Immature natural killer cell (primary cell): ENCODE data around the gene OR10D3. TPM values are rescaled to one million over a fixed set of nuclear protein-coding genes. Genes with fewer than 3 reads are reported as not detected.
"Not testable (repeated sequence)": the region's sequence is repeated elsewhere in the genome, so short reads cannot be mapped to it uniquely, and the experiment has no call there.

Source experiments
- DNase-seq, 3 donors: peaks; one replicate each; pipeline ENCODE4 v3.0.0; 2022; ENCODE audit warnings: mixed read lengths in 1 of 3
- H3K27ac Mint-ChIP-seq, 6 donors: one replicate each; pipeline ENCODE4 v1.8.0; 2020; ENCODE audit warnings: mixed read lengths in 6 of 6, mild to moderate bottlenecking in 5 of 6, inconsistent platforms in 4 of 6, moderate library complexity in 3 of 6
- H3K27me3 Mint-ChIP-seq, 3 donors: one replicate each; pipeline ENCODE4 v1.8.0; 2020 to 2021; ENCODE audit warnings: low read depth in 3 of 3, mild to moderate bottlenecking in 3 of 3, mixed read lengths in 3 of 3, moderate library complexity in 3 of 3, inconsistent platforms in 1 of 3
- H3K36me3 Mint-ChIP-seq, 3 donors: one replicate each; pipeline ENCODE4 v1.8.0; 2020; ENCODE audit warnings: mixed read lengths in 3 of 3, inconsistent platforms in 2 of 3, mild to moderate bottlenecking in 2 of 3
- H3K4me1 Mint-ChIP-seq, 2 donors: one replicate each; pipeline ENCODE4 v1.8.0; 2020; ENCODE audit warnings: inconsistent platforms in 2 of 2, mild to moderate bottlenecking in 2 of 2, mixed read lengths in 2 of 2, moderate library complexity in 1 of 2
- H3K4me3 Mint-ChIP-seq, 5 donors: one replicate each; pipeline ENCODE4 v1.8.0; 2020; ENCODE audit warnings: mild to moderate bottlenecking in 5 of 5, mixed read lengths in 5 of 5, inconsistent platforms in 3 of 5, moderate library complexity in 3 of 5
- H3K9me3 Mint-ChIP-seq, 6 donors: one replicate each; pipeline ENCODE4 v1.8.0; 2020; ENCODE audit warnings: mild to moderate bottlenecking in 6 of 6, mixed read lengths in 6 of 6, inconsistent platforms in 4 of 6, moderate library complexity in 3 of 6
- polyA plus RNA-seq, 3 donors: library from polyadenylated mRNA; unstranded; fragments of 300-500 nt; fragmentation: Illumina TruSeq; gene quantifications; one replicate each; pipeline ENCODE4 v1.2.3, GENCODE V29; 2021

The OR10D3 gene, protein sequence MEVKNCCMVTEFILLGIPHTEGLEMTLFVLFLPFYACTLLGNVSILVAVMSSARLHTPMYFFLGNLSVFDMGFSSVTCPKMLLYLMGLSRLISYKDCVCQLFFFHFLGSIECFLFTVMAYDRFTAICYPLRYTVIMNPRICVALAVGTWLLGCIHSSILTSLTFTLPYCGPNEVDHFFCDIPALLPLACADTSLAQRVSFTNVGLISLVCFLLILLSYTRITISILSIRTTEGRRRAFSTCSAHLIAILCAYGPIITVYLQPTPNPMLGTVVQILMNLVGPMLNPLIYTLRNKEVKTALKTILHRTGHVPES
- not detected for polyA plus RNA-seq

DNA sequence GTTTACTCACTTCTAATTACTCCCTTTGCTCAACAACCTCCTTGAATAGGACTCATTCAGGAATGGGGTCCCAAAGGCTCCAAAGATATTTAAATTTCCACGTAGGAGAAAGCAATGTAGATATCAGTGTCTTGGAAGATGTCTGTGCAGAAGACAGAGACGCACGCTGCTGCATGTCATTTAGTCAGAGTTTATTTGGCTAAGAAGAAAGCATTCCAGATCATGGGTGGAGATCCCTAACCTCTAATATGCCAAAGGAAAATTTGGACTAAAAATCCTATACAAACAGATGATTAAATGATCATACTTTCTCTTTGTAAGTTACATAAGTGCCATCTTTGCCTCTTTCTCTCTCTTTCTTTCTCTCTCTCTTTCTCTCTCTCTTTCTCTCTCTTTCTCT is at the start of gene OR10D3:
OR10D3 (plus strand) TSS at position 278 of the 400 bp plus-strand sequence. CDS start 1,925 bp downstream, outside the sequence.
- Mint-ChIP-seq H3K4me3 (no peak within 1 kb of the TSS), H3K36me3 (no peaks in the 10 kb centered on the region), H3K27me3 (peaks cover 5 to 6% (median 5%) of the 10 kb centered on the region in 3 donors), H3K27ac (no peak within 1 kb of the TSS), H3K9me3 (no peaks in the 10 kb centered on the region), H3K4me1 (no peaks in the 10 kb centered on the region)
- no peak for DNase-seq

DNA sequence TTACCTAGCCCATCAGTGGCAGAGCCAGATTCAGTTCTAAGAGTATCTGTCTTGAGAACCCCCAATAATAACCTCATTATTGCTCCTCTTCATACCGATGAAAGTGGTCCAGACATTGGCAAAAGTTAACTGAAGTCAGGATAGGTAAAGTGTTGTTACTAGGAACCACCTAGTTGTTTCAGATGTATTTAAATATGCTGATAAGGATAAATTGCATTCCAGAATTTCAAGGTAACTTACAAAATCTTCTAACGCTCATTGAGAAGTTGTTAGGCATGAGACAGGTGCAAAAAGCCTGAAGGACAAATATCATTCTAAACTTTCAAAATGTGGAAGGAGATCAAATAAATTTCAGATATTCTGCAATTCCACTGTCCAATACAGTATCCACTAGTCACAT is 40.1 kb upstream of the OR10D3 start:
- H3K4me3 Mint-ChIP-seq = no peak overlapping the region
- peaks cover 0 to 13% (median 0%) of the 10 kb centered on the region in 6 donors for H3K9me3 Mint-ChIP-seq
- H3K27me3 Mint-ChIP-seq = no peaks in the 10 kb centered on the region
- peaks cover 47 to 57% (median 54%) of the 10 kb centered on the region in 3 donors for H3K36me3 Mint-ChIP-seq
- H3K27ac Mint-ChIP-seq = no peak overlapping the region
- no peaks in the 10 kb centered on the region for H3K4me1 Mint-ChIP-seq
- no peak for DNase-seq

GRCh38 chr11:124147951-124148350 is 35.2 kb upstream of the OR10D3 start:
- no peak overlapping the region for H3K27ac Mint-ChIP-seq
- H3K9me3 Mint-ChIP-seq = no peaks in the 10 kb centered on the region
- no peaks in the 10 kb centered on the region for H3K27me3 Mint-ChIP-seq
- H3K36me3 Mint-ChIP-seq = peaks cover 15 to 21% (median 16%) of the 10 kb centered on the region in 3 donors
- no peak overlapping the region for H3K4me3 Mint-ChIP-seq
- no peaks in the 10 kb centered on the region for H3K4me1 Mint-ChIP-seq
- no peak for DNase-seq

DNA sequence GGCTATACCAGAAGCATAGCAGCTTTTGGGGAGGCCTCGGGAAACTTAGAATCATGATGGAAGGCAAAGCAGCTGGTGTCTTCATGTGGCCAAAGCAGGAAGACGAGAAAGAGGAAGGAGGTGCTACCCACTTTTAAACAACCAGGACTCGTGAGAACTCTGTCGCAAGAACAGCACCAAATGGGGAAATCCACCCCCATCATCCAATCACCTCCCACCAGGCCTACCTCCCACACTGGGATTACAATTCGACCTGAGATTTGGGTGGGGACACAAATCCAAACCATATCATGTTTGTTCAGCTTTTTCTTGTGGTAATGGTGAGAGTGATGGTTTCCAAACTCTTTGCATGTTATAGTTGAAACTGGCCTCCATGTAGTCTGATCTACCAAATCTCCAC is 32.5 kb upstream of the OR10D3 start:
- Mint-ChIP-seq H3K4me3 (no peak overlapping the region), H3K27ac (no peak overlapping the region), H3K4me1 (no peaks in the 10 kb centered on the region), H3K9me3 (no peaks in the 10 kb centered on the region), H3K27me3 (peaks cover 0 to 2% (median 1%) of the 10 kb centered on the region in 3 donors), H3K36me3 (peaks cover 7 to 11% (median 9%) of the 10 kb centered on the region in 3 donors)
- no peak for DNase-seq

DNA sequence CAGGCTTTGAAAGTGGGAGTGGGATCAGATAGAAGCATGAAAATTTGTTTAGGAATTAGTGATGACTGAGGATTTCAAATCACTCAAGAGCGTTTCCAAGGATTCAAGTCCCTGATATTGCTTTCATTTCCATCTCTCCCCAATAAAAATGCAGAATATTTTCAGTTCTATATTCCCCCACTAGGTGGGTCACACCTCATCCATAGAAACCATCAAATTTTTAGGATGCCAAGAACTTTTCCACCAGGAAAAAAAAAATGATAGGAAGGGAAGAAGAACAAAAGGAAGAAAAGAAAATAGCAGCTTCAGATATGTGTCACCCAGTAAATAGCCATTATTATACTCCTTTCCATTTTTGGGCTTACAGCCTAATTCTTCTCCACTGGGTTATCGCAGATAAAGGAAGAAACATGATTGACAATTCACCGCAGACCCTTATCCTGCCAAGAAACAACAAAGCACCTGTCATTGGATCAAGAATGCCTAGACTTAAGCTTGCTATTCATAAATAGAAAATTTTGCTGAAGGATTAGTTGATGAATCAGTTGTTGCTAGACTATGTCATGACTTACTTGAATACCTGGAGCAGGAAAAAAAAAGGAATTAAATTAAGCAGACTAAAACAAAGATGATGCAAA is 30.3 kb upstream of the OR10D3 start:
- H3K9me3 Mint-ChIP-seq = no peaks in the 10 kb centered on the region
- H3K4me1 Mint-ChIP-seq = no peaks in the 10 kb centered on the region
- H3K4me3 Mint-ChIP-seq = no peak overlapping the region
- H3K36me3 Mint-ChIP-seq = peaks cover 0 to 3% (median 0%) of the 10 kb centered on the region in 3 donors
- DNase-seq = no peak
- no peak overlapping the region for H3K27ac Mint-ChIP-seq
- H3K27me3 Mint-ChIP-seq = peaks cover 1 to 5% (median 4%) of the 10 kb centered on the region in 3 donors

DNA sequence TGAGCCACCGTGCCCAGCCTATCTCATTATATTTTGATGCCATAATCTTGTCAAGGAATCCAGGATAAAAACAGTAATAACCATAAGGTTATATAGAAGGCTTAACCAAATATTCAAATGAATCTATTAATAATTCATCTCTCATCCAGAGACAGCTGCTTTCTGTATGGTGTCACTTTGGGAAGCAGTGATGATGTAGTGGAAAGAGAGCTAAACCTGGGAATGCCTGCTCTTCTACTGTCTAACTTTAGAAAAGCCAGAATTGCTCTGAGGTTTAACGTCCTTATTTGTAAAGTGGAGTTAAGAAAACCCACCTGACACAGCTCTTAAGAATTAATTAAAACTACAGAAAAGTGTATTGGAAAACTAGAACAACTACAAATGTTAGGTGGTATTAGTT is 29.3 kb upstream of the OR10D3 start:
- no peaks in the 10 kb centered on the region for H3K4me1 Mint-ChIP-seq
- H3K36me3 Mint-ChIP-seq = no peaks in the 10 kb centered on the region
- peaks cover 1 to 7% (median 5%) of the 10 kb centered on the region in 3 donors for H3K27me3 Mint-ChIP-seq
- H3K4me3 Mint-ChIP-seq = no peak overlapping the region
- no peak overlapping the region for H3K27ac Mint-ChIP-seq
- no peaks in the 10 kb centered on the region for H3K9me3 Mint-ChIP-seq
- DNase-seq = no peak

- Mint-ChIP-seq H3K27ac (no peak overlapping the region), H3K36me3 (no peaks in the 10 kb centered on the region), H3K9me3 (peaks cover 0 to 1% (median 0%) of the 10 kb centered on the region in 6 donors), H3K4me1 (no peaks in the 10 kb centered on the region), H3K27me3 (peaks cover 0 to 9% (median 4%) of the 10 kb centered on the region in 3 donors), H3K4me3 (no peak overlapping the region)
- DNase-seq = no peak
Observed at GRCh38 chr11:124159481-124159880, 23.7 kb upstream of the OR10D3 start.

DNA sequence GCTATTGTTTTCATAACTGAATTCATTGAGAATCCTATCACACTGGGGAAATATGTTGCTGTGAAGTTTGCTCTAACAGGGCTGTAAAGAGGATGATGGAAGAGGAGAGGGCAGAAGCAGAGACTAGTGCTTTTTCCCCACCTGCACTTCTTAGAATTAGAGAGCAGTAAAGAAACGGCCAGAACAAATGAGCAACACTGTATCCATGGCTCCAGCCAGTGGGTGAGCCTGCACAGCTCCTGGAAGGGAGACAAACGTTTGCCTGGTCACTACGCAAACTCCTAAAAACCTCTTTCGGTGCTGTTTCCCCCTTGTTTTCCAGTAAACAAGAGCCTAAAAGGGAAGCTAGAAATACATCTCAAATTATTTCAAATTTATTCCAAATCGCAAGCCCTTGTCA is 22.2 kb upstream of the OR10D3 start:
- H3K9me3 Mint-ChIP-seq = peaks cover 0 to 1% (median 0%) of the 10 kb centered on the region in 6 donors
- no peaks in the 10 kb centered on the region for H3K36me3 Mint-ChIP-seq
- no peaks in the 10 kb centered on the region for H3K4me1 Mint-ChIP-seq
- H3K4me3 Mint-ChIP-seq = no peak overlapping the region
- no peak for DNase-seq
- peaks cover 2 to 9% (median 3%) of the 10 kb centered on the region in 3 donors for H3K27me3 Mint-ChIP-seq
- H3K27ac Mint-ChIP-seq = no peak overlapping the region

DNA sequence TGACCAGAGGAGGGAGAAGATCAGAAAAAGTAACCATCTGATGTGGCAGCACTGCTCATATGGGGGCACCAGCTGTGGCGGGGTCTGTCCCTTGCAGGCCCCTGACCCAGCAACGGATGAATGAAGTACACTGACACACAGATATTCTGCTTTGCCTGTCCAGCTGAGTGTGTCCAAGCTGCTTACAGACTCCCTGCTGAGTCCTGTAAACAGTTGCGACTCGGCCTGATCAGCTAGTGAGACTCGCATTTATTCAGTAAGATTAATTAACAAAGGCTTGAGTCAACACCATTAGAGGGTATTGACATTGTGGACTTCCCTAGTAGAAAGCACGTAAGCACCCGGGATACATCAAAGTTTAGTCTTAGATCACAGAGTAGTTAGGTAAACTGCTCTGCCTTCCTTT is 15.3 kb upstream of the OR10D3 start:
- DNase-seq = no peak

GRCh38 chr11:124168796-124169195 is 14.3 kb upstream of the OR10D3 start:
- peaks cover 2 to 4% (median 3%) of the 10 kb centered on the region in 3 donors for H3K27me3 Mint-ChIP-seq
- no peaks in the 10 kb centered on the region for H3K4me1 Mint-ChIP-seq
- no peak overlapping the region for H3K4me3 Mint-ChIP-seq
- DNase-seq = no peak
- no peaks in the 10 kb centered on the region for H3K36me3 Mint-ChIP-seq
- H3K9me3 Mint-ChIP-seq = peaks cover 0 to 3% (median 0%) of the 10 kb centered on the region in 6 donors
- no peak overlapping the region for H3K27ac Mint-ChIP-seq

More for the DNA sequence above, 15.3 kb upstream of the OR10D3 start:
- Mint-ChIP-seq H3K4me3 (no peak overlapping the region), H3K4me1 (no peaks in the 10 kb centered on the region), H3K27me3 (peaks cover 2 to 4% (median 3%) of the 10 kb centered on the region in 3 donors), H3K27ac (no peak overlapping the region), H3K9me3 (peaks cover 0 to 3% (median 0%) of the 10 kb centered on the region in 6 donors), H3K36me3 (no peaks in the 10 kb centered on the region)

DNA sequence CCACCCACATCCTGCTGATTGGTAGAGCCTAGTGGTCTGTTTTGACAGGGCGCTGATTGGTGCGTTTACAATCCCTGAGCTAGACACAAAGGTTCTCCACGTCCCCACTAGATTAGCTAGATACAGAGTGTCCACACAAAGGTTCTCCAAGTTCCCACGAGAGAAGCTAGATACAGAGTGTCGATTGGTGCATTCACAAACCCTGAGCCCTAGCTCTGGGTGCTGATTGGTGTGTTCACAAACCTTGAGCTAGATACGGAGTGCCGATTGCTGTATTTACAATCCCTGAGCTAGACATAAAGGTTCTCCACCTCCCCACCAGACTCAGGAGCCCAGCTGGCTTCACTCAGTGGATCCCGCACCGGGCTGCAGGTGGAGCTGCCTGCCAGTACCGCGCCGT is 12.8 kb upstream of the OR10D3 start:
- not testable (repeated sequence) for H3K36me3 Mint-ChIP-seq, H3K27ac Mint-ChIP-seq, H3K27me3 Mint-ChIP-seq, DNase-seq, H3K4me3 Mint-ChIP-seq, H3K9me3 Mint-ChIP-seq, H3K4me1 Mint-ChIP-seq

- Mint-ChIP-seq H3K9me3 (peaks cover 0 to 8% (median 0%) of the 10 kb centered on the region in 6 donors), H3K27me3 (peaks cover 2 to 3% (median 3%) of the 10 kb centered on the region in 3 donors)
Observed at GRCh38 chr11:124170801-124171586, 12.2 kb upstream of the OR10D3 start.

GRCh38 chr11:124172101-124172500 is 11.0 kb upstream of the OR10D3 start:
- no peak overlapping the region for H3K4me3 Mint-ChIP-seq
- H3K27me3 Mint-ChIP-seq = peaks cover 2 to 3% (median 3%) of the 10 kb centered on the region in 3 donors
- no peaks in the 10 kb centered on the region for H3K4me1 Mint-ChIP-seq
- peaks cover 0 to 8% (median 0%) of the 10 kb centered on the region in 6 donors for H3K9me3 Mint-ChIP-seq
- H3K36me3 Mint-ChIP-seq = no peaks in the 10 kb centered on the region
- DNase-seq = no peak
- no peak overlapping the region for H3K27ac Mint-ChIP-seq

More at GRCh38 chr11:124170801-124171586, 12.2 kb upstream of the OR10D3 start:
- Mint-ChIP-seq H3K36me3 (no peaks in the 10 kb centered on the region), H3K4me3 (no peak overlapping the region), H3K4me1 (no peaks in the 10 kb centered on the region), H3K27ac (no peak overlapping the region)
- no peak for DNase-seq

GRCh38 chr11:124172599-124172998 is 10.5 kb upstream of the OR10D3 start:
- Mint-ChIP-seq H3K9me3 (peaks cover 0 to 8% (median 0%) of the 10 kb centered on the region in 6 donors), H3K27me3 (peaks cover 1 to 3% (median 2%) of the 10 kb centered on the region in 3 donors), H3K4me3 (no peak overlapping the region), H3K27ac (no peak overlapping the region), H3K4me1 (no peaks in the 10 kb centered on the region), H3K36me3 (no peaks in the 10 kb centered on the region)
- DNase-seq = no peak
